KOPT-K1 (cell line): ENCODE measurements around the gene TXNRD3.
"Not testable (repeated sequence)": the region's sequence is repeated elsewhere in the genome, so short reads cannot be mapped to it uniquely, and the experiment has no call there.

Experiments
- H3K27ac ChIP-seq: fragments of 200-600 bp; sonication (generic); 2 replicates; pipeline ENCODE4 v1.5.1; 2016; ENCODE audit warnings: antibody characterized with exemption, mild to moderate bottlenecking, low read depth, low read length; ENCODE audit not compliant: poor library complexity, severe bottlenecking
- H3K36me3 ChIP-seq: fragments of 200-600 bp; sonication (generic); 2 replicates; pipeline ENCODE4 v1.5.1; 2017; ENCODE audit warnings: antibody characterized with exemption, mild to moderate bottlenecking, low read length, moderate library complexity; ENCODE audit not compliant: insufficient read depth
- H3K9me3 ChIP-seq: fragments of 200-600 bp; sonication (generic); 2 replicates; pipeline ENCODE4 v1.5.1; 2017; ENCODE audit warnings: antibody characterized with exemption, low read length, mild to moderate bottlenecking; ENCODE audit not compliant: insufficient read depth, poor library complexity, severe bottlenecking

TXNRD3 gene

GRCh38 chr3:126634803-126635202 is 20.1 kb downstream of the TXNRD3 start:
- H3K27ac ChIP-seq, result no peak overlapping the region
- H3K36me3 ChIP-seq, result no peaks in the 10 kb centered on the region
- H3K9me3 ChIP-seq, result no peaks in the 10 kb centered on the region

DNA sequence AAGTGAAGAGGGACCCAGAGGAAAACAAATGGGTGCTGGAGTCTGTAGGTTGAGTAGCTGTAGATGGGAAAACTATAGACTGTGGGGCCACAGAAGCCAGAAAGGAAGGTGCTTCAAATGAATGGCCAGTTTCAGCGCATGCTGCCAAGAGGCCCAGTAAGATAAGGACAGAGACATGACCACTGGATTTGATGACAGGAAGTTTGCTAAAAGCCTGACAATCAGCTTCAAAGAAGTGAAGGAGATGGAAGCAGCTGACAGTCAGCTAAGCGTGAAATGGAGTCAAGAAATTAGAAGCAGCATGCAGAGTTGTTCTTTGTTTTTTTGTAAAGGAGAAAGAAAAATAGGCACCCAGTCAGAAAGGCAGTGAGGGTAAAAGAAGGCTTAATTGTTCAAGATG is 24.9 kb downstream of the TXNRD3 start:
- Histone ChIP-seq H3K36me3 (no peaks in the 10 kb centered on the region), H3K9me3 (no peaks in the 10 kb centered on the region), H3K27ac (no peak overlapping the region)

DNA sequence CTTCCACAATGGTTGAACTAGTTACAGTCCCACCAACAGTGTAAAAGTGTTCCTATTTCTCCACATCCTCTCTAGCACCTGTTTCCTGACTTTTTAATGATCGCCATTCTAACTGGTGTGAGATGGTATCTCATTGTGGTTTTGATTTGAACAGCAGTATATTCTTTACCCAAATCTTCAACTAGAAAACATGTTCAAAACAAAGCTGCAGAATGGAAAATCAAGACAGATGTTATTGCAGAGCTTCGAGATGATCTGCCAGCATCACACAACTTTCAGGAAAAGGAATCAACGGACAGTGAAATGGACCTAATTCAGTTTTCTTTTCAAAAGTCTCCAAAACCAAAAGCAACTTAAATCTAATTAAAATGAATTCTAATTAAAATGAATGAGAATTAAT is 29.2 kb downstream of the TXNRD3 start:
- H3K27ac ChIP-seq, H3K9me3 ChIP-seq, H3K36me3 ChIP-seq: not testable (repeated sequence)

DNA sequence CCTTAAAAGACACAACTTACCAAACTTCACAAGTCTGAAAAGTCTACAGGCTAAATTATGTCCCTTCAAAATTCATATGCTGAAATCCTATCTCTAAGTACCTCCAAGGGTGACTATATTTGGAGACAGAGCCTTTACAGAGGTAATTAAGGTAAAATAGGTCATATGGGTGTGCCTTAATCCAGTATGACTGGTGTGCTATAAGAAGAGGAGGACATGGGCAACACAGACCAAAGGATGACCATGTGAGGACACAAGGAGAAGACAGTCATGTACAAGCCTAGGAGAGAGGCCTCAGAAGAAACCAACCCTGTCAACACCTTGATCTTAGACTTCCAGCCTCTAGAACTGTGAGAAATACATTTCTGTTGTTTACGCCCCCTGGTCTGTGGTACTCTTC is 32.2 kb downstream of the TXNRD3 start:
- Histone ChIP-seq H3K9me3 (no peaks in the 10 kb centered on the region), H3K27ac (no peak overlapping the region), H3K36me3 (no peaks in the 10 kb centered on the region)

DNA sequence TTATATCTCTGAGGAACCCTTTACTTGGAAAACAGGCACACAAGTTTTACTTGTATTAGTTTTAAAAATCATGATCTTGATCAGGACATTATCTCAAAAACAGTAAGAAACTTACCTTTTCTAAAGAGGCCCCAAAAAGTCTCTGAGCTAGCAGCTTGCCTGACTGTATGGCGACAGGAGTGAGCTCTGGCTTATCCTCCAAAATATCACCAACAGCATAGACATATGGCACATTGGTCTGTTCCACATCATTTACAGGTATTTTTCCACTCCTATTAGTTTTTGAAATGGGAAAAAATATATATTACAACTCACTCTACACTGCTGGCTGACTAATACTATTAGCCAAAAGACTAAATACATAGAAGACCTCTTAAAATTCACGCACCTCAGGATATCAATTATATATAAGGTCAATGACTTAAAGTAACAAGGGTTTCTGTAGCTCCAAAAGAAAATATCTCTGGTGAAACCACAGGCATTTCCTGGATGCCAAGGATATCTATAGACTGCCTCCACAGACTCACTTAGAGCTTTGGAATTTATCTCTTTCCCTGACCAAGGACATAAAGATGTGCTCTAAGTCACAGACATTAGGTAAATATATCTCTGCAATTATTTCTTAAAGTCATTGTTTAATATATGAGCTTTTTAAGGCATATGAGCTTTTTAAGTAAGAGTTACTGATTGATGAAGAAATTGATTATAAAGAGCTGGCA is 33.1 kb downstream of the TXNRD3 start:
- no peaks in the 10 kb centered on the region for H3K9me3 ChIP-seq
- no peaks in the 10 kb centered on the region for H3K36me3 ChIP-seq
- no peak overlapping the region for H3K27ac ChIP-seq

- Histone ChIP-seq H3K36me3 (no peaks in the 10 kb centered on the region), H3K27ac (no peak overlapping the region), H3K9me3 (no peaks in the 10 kb centered on the region)
Measured at GRCh38 chr3:126621171-126621570, 33.8 kb downstream of the TXNRD3 start.

DNA sequence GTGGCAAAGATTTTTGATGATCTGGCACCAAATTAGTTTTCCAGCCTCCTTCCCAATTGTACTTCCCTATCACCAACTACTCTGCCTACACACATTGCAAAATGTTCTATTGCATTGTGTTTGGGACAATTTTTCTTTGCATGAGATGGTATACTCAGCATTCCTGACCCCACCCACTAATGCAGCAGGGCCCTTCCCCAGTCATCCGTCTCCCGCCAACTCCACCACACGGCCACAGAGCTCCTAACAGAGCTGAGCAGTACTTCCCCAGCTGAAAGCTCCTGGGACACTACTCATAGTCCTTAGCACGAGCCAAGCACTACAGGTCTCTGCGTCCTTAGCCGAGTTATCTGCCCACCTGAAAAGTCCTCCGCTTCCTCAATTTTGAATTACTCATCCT is 34.2 kb downstream of the TXNRD3 start:
- no peaks in the 10 kb centered on the region for H3K36me3 ChIP-seq
- H3K9me3 ChIP-seq, result no peaks in the 10 kb centered on the region
- H3K27ac ChIP-seq, result no peak overlapping the region

DNA sequence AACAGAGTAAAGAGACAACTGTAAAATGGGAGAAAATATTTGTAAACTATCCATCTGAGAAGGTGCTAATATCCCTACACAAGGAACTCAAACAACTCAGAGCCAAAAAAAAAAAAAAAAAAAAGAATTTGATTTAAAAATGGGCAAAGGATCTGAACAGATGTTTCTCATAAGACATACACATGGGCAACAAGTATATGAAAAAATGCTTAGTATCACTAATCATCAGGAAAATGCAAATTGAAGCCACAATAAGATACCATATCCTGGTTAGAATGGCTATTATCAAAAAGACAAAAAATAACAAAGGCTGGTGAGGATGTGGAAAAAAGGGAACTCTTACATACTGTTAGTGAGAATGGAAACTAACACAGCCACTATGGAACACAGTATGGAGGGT is 36.2 kb downstream of the TXNRD3 start:
- H3K36me3 ChIP-seq, result no peaks in the 10 kb centered on the region
- no peaks in the 10 kb centered on the region for H3K9me3 ChIP-seq
- H3K27ac ChIP-seq, result no peak overlapping the region

- Histone ChIP-seq H3K9me3 (no peaks in the 10 kb centered on the region), H3K36me3 (no peaks in the 10 kb centered on the region), H3K27ac (no peak overlapping the region)
Measured at GRCh38 chr3:126618021-126618420, 36.9 kb downstream of the TXNRD3 start.

DNA sequence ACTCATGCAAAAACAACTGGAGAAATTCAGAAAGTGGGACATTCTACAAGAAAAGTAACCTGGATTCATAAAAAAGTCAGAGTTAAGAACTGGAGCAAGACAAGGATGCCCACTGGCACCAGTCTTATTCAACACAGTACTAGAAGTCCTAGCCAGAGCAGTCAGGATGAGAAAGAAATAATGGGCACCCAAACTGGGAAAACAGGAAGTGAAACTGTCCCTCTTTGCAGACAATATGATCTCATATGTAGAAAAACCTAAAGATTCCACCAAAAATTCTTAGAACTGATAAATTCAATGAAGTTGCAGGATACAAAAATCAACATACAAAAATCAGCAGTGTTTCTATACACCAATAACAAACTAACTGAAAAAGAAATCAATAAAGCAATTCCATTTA is 37.4 kb downstream of the TXNRD3 start:
- no peaks in the 10 kb centered on the region for H3K9me3 ChIP-seq
- H3K27ac ChIP-seq, result no peak overlapping the region
- no peaks in the 10 kb centered on the region for H3K36me3 ChIP-seq

DNA sequence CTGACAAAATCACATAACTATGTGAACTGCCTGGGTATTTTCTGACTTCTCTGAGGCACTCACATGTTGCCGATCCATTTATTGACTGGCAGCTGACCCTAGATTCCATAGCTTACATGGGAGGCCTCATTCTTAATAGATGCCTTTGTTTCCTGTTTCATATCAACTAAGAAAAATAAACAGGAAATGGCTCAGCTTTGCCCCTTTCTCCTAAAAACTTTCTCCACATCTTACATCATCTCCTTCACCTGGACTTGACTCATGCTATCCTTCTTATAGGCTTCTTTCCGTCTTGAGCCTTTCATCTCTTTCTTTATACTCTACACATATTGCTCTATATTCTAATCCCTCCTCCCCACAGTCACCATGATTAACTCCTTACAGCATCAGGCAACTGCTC is 38.0 kb downstream of the TXNRD3 start:
- Histone ChIP-seq H3K27ac (no peak overlapping the region), H3K9me3 (no peaks in the 10 kb centered on the region), H3K36me3 (no peaks in the 10 kb centered on the region)

DNA sequence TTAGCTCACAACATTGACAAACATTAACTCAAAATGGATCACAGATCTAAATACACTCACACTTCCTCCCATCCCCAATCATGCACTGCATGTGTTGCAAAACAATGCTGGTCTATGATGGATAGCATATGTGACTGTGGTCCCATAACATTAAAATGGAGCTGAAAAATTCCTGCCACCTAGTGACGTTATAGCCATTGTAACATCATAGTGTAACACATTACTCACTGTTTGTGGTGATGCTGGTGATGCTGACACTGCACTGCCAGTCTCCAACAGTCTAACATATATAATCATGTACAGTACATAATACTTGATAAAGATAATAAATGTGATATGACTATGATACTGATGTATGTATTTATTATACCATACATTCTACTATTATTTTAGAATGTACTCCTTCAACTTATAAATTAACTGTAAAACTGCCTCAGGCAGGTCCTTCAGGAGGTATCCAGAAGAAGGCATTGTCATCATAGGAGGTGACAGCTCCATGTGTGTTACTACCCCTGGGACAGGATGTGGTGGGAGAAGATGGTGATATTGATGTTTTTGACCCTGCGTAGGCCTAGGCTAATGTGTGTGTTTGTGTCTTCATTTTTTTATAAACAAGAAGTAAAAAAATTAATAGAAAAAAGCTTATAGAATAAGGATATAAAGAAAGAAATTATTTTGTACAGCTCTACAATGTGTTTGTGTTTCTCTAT is 41.3 kb downstream of the TXNRD3 start:
- no peaks in the 10 kb centered on the region for H3K9me3 ChIP-seq
- H3K36me3 ChIP-seq, result no peaks in the 10 kb centered on the region
- H3K27ac ChIP-seq, result no peak overlapping the region

DNA sequence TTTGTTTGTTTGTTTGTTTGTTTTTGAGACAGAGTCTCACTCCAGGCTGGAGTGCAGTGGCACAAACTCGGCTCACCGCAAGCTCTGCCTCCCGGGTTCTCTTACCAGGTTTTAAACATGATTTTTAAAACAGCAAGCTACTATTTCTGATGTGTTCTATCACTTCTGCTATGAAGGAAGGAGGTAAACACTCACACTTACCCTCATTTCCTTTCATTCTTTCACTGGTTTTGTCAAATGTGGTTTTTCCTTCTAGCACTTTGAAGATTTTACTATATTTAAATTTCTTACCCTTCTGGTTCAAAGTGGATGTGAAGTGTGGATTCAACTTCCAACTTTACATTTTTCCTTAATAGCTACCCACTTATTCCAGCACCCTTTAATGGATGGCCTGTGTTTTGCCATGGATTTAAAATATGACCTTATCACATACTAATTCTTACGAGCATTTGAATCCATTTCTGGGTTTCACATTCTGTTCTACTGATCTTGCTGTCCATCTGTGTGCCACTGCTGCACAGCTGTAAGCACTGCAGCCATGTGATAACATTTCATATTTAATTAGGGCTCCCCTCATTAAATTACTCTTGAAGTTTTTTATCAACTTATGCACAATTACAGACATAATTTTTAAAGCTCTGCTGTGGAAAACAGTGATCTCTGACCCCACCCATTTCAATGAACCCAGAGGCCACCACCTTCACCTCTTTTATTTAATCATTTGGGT is 42.3 kb downstream of the TXNRD3 start:
- H3K9me3 ChIP-seq, result no peaks in the 10 kb centered on the region
- no peaks in the 10 kb centered on the region for H3K36me3 ChIP-seq

DNA sequence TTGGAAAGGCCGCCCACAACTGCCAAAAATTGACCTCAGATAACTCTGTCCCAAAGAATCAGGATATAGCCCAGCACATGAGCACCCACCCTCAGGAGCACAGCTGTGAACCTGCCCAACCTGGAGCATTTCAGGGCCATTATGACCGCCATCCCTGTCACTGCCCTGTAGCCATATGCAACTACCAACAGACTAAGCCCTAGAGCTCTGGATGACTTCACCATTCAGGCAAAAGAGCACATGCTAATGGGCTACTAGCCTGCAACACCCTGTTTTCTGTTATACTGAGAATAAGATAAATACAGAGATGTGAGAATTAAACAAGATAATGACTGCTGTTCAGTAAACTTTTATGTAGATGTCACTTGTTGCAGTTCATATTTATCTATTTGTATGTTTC is 45.0 kb downstream of the TXNRD3 start:
- H3K9me3 ChIP-seq, result no peaks in the 10 kb centered on the region
- H3K27ac ChIP-seq, result no peak overlapping the region
- H3K36me3 ChIP-seq, result no peaks in the 10 kb centered on the region

More for the DNA sequence above, 42.3 kb downstream of the TXNRD3 start:
- no peak overlapping the region for H3K27ac ChIP-seq

DNA sequence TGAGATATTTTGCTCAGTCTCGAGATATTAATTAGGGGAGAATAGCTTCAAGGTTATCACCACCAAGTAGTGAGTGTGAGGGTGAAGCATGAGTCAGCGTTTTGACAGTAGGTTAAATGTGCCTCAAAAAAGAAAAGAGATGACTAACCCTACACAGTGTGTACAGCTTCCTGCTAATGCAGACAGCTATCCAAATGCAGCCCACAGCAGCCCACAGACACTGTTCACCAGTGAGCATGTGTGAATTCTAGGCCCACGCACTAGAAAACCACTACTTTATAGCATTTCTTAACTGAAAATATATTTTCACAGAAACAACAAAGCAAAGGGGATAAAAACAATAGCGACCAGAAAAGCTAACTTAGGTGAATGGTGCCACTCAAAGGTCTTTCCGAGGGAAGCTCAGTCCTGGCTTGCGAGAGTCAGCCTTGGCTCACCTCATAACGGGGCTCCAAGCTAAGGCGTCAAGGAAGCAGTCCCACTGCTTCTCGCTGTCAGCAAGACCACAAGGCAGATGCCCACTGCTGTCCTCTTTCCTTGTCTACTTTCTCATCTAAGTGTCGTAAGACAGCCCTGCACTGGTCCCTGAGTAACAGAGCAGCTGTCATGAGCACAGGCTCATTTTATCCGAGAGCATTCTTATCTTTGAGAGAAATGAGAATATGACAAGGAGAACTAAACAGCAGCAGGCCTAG is 47.6 kb downstream of the TXNRD3 start:
- H3K36me3 ChIP-seq, result no peaks in the 10 kb centered on the region
- H3K27ac ChIP-seq, result no peak overlapping the region
- H3K9me3 ChIP-seq, result no peaks in the 10 kb centered on the region
